Measurements from ENCODE around the gene FAM110A.

DNA sequence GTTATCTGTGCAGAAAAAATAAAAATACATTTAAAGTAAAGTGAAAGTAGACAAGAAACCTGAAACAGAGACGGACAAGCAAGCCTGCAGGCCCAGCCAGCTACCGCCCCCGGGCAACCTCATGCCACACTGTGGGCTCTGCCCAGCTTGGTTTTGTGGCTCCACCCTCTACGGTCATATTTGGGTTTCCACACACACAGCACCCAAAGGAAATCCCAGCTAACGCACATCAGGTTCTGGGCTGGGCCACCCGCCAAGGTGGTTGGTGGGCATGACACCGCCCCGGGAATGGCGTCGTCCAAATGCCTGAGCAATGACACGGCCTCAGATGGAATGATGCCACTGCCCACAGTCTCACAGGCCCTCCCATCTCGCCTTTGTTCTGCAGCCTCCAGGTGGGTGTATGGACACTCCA is 22.9 kb downstream of the FAM110A start:
- TF ChIP-seq, protein P1, sequence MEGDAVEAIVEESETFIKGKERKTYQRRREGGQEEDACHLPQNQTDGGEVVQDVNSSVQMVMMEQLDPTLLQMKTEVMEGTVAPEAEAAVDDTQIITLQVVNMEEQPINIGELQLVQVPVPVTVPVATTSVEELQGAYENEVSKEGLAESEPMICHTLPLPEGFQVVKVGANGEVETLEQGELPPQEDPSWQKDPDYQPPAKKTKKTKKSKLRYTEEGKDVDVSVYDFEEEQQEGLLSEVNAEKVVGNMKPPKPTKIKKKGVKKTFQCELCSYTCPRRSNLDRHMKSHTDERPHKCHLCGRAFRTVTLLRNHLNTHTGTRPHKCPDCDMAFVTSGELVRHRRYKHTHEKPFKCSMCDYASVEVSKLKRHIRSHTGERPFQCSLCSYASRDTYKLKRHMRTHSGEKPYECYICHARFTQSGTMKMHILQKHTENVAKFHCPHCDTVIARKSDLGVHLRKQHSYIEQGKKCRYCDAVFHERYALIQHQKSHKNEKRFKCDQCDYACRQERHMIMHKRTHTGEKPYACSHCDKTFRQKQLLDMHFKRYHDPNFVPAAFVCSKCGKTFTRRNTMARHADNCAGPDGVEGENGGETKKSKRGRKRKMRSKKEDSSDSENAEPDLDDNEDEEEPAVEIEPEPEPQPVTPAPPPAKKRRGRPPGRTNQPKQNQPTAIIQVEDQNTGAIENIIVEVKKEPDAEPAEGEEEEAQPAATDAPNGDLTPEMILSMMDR (IDR thresholded peaks at IDR 0.05): no peak
- no peak for TF ChIP-seq RFX5 (IDR thresholded peaks at IDR 0.05)
- TF ChIP-seq ZSCAN20 (CRISPR knock-in tag; IDR thresholded peaks at IDR 0.05): no peak
